ENCODE measurements around the gene LHCGR.
"Not testable (repeated sequence)": the region's sequence is repeated elsewhere in the genome, so short reads cannot be mapped to it uniquely, and the experiment has no call there.

The LHCGR gene

GRCh38 chr2:48709096-48710034 is 46.2 kb downstream of the LHCGR start:
- DNase-seq (ENCODE audit: low read depth): no peak

GRCh38 chr2:48707466-48707865 is 48.1 kb downstream of the LHCGR start:
- no peak for DNase-seq (ENCODE audit: low read depth)

GRCh38 chr2:48703621-48704020 is 51.9 kb downstream of the LHCGR start:
- not testable (repeated sequence) for DNase-seq (ENCODE audit: low read depth)

GRCh38 chr2:48699348-48699930 is 56.1 kb downstream of the LHCGR start:
- DNase-seq (ENCODE audit: low read depth): no peak

GRCh38 chr2:48696881-48697280 is 58.6 kb downstream of the LHCGR start:
- no peak for DNase-seq (ENCODE audit: low read depth)

- DNase-seq (ENCODE audit: low read depth): no peak
Measured at GRCh38 chr2:48695991-48696390, 59.5 kb downstream of the LHCGR start.

GRCh38 chr2:48694149-48694548 is 61.4 kb downstream of the LHCGR start:
- DNase-seq (ENCODE audit: low read depth): peak; percentile 20

- no peak for DNase-seq (ENCODE audit: low read depth)
Measured at GRCh38 chr2:48693645-48694044, 61.9 kb downstream of the LHCGR start.

GRCh38 chr2:48693066-48693465 is 62.5 kb downstream of the LHCGR start:
- DNase-seq (ENCODE audit: low read depth): no peak

GRCh38 chr2:48691935-48692691 is 63.4 kb downstream of the LHCGR start:
- DNase-seq (ENCODE audit: low read depth): no peak

- no peak for DNase-seq (ENCODE audit: low read depth)
Measured at GRCh38 chr2:48685126-48685525, 70.4 kb downstream of the LHCGR start.

GRCh38 chr2:48677450-48677849 is 78.1 kb downstream of the LHCGR start:
- DNase-seq (ENCODE audit: low read depth): no peak

GRCh38 chr2:48674933-48675332 is 80.6 kb downstream of the LHCGR start:
- no peak for DNase-seq (ENCODE audit: low read depth)

- DNase-seq (ENCODE audit: low read depth): no peak
Measured at GRCh38 chr2:48673581-48673980, 81.9 kb downstream of the LHCGR start.

GRCh38 chr2:48668992-48669391 is 86.5 kb downstream of the LHCGR start:
- no peak for DNase-seq (ENCODE audit: low read depth)

- DNase-seq (ENCODE audit: low read depth): peak; percentile 64
Measured at GRCh38 chr2:48651158-48651790, 104.2 kb downstream of the LHCGR start.

- no peak for DNase-seq (ENCODE audit: low read depth)
Measured at GRCh38 chr2:48638261-48638660, 117.3 kb downstream of the LHCGR start.

Data from GM04503 (cell line).